Cardiac muscle cell (in vitro differentiated cells and primary cell): Measurements from ENCODE around the gene ARL6IP4. TPM values are rescaled to one million over a fixed set of nuclear protein-coding genes. Genes with fewer than 3 reads are reported as not detected.

Experiments used
- DNase-seq, 2 donors: peaks; one replicate each; pipeline versions ENCODE4 v3.0.0 to v3.0.0-alpha.2; 2010 to 2017; ENCODE audit warnings: low read depth in 1 of 2, low spot score in 1 of 2
- H3K27ac ChIP-seq: fragments of 200-600 bp; sonication (generic); 2 replicates; pipeline ENCODE4 v1.5.1; 2016
- H3K27me3 ChIP-seq: fragments of 200-600 bp; sonication (generic); 2 replicates; pipeline ENCODE4 v1.6.0; 2016; ENCODE audit warnings: control low read depth
- H3K36me3 ChIP-seq: fragments of 200-600 bp; sonication (generic); 2 replicates; pipeline ENCODE4 v1.5.1; 2016; ENCODE audit warnings: control low read depth
- H3K4me1 ChIP-seq: fragments of 200-600 bp; sonication (generic); 2 replicates; pipeline ENCODE4 v1.8.1; 2017; ENCODE audit warnings: low read depth, mild to moderate bottlenecking, mixed run types
- H3K4me3 ChIP-seq: fragments of 200-600 bp; sonication (generic); 2 replicates; pipeline ENCODE4 v1.5.1; 2016; ENCODE audit warnings: mild to moderate bottlenecking
- H3K9me3 ChIP-seq: fragments of 200-600 bp; sonication (generic); 2 replicates; pipeline ENCODE4 v1.5.1; 2017; ENCODE audit warnings: low read depth, mild to moderate bottlenecking, control low read depth
- CTCF ChIP-seq: IDR thresholded peaks from 2 replicates; pipeline ENCODE4 v1.5.1; 2012; ENCODE audit warnings: low read depth, mild to moderate bottlenecking, low read length
- polyA plus RNA-seq: library from polyadenylated mRNA; unstranded; fragments of >200 nt; fragmentation: Nextera tagmentation; extraction: Ambion mirVana; gene quantifications from 2 replicates; pipeline ENCODE4 v1.2.1, GENCODE V29; 2016
- total RNA-seq: library from RNA; depleted of rRNA; stranded (reverse); fragments of >200 nt; gene quantifications from 2 replicates; pipeline ENCODE4 v1.2.3, GENCODE V29; 2016

Gene ARL6IP4
- total and polyA plus RNA-seq, 2 experiments from 2014 or later: 253 to 323 TPM

DNA sequence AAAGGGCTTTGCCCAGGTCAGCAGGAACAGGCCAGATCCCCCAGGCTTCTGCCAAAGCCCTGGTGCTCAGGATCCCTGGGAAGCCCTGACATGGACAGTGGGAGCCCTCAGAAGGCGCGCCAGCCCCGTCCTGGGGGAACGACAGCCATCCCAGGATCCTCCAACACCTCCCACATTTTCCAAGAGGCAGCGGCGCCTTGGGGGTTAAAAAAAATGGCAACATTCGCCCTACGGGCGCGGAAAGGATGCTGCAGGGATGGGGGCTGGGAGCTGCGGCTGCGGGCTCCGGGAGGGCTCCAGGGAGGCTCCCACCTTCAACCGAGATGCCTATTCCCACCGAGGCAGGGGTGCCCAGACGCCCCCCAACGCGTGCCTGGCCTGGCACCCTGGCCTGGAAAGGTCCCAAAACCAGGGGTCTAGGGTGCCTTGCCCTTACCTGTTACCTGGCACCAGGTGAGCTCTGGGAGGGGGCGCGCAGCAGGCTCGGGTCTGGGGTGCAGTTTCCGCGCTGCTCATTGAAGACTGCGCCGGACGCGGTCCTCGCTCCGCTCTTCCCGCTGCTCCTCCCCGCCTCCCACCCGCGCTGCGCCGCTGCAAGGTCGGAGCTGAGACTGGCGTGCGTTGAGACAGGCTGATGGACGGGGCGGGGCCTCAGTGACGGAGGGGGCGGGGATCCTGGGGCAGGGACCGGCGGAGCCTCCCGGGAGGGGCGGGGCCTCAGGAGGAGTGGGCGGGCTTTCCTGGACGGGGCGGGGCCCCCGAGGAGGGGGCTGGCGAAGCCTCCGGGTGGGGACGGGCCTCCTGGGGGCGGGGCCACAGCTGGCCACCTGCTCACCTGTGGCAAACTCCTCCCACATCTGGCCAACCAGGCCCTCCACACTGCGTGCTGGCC is 14.4 kb upstream of the ARL6IP4 start, which contains the start of gene ABCB9:
ABCB9 (minus strand) TSS at position 613 of the 892 bp plus-strand sequence. CDS start 6,228 bp downstream, outside the sequence.
- Histone ChIP-seq H3K4me1 (peaks cover 14% of the 10 kb centered on the region), H3K9me3 (no peaks in the 10 kb centered on the region), H3K4me3 (peak within 1 kb of the TSS; percentile 58), H3K27me3 (no peaks in the 10 kb centered on the region), H3K36me3 (no peaks in the 10 kb centered on the region), H3K27ac (no peak within 1 kb of the TSS)
- peak; percentile 93 to 96 for DNase-seq
- no peak for TF ChIP-seq CTCF

GRCh38 chr12:122966743-122967550 is 13.5 kb upstream of the ARL6IP4 start:
- H3K9me3 ChIP-seq: no peaks in the 10 kb centered on the region
- H3K27ac ChIP-seq: no peak overlapping the region
- no peak for TF ChIP-seq CTCF
- no peak for DNase-seq
- no peak overlapping the region for H3K4me3 ChIP-seq
- H3K27me3 ChIP-seq: no peaks in the 10 kb centered on the region
- H3K36me3 ChIP-seq: no peaks in the 10 kb centered on the region
- H3K4me1 ChIP-seq: peaks cover 9% of the 10 kb centered on the region

DNA sequence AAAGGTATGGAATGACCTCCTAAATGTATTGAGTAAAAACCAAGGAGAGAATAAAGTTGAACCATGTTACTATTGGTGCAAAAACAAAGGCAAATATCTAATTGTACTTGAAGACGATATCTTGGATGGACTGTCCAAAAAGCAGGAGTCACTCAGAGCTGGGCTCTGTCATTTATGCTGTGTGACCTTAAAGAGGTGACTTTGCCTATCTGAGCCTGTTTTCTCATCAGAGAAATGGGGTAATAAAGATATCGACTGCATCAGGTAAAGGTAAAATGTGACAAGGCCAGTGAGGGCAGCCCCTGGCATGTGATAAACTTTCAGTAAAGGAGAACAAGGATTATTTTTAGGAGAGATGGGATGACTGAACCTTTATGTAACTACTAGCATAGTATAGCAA is 12.4 kb upstream of the ARL6IP4 start:
- no peak for DNase-seq
- H3K36me3 ChIP-seq: no peaks in the 10 kb centered on the region

GRCh38 chr12:122969676-122970075 is 10.8 kb upstream of the ARL6IP4 start:
- Histone ChIP-seq H3K27me3 (no peaks in the 10 kb centered on the region), H3K36me3 (no peaks in the 10 kb centered on the region)
- DNase-seq: no peak

More for the DNA sequence above, 12.4 kb upstream of the ARL6IP4 start:
- Histone ChIP-seq H3K27me3 (no peaks in the 10 kb centered on the region), H3K4me3 (no peak overlapping the region), H3K9me3 (no peaks in the 10 kb centered on the region), H3K4me1 (peaks cover 7% of the 10 kb centered on the region), H3K27ac (no peak overlapping the region)
- no peak for TF ChIP-seq CTCF

More at GRCh38 chr12:122969676-122970075, 10.8 kb upstream of the ARL6IP4 start:
- Histone ChIP-seq H3K4me3 (no peak overlapping the region), H3K9me3 (no peaks in the 10 kb centered on the region), H3K4me1 (peaks cover 7% of the 10 kb centered on the region), H3K27ac (no peak overlapping the region)
- no peak for TF ChIP-seq CTCF
